CD14-positive monocyte (primary cell): ENCODE results near the gene NME7. TPM values are rescaled to one million over a fixed set of nuclear protein-coding genes. Genes with fewer than 3 reads are reported as not detected.
"Not testable (repeated sequence)": the region's sequence is repeated elsewhere in the genome, so short reads cannot be mapped to it uniquely, and the experiment has no call there.

Experiments
- DNase-seq, 3 donors: peaks; one replicate each; pipeline ENCODE4 v3.0.0-alpha.2; 2011 to 2022
- H2AFZ ChIP-seq: 2 replicates; pipeline ENCODE4 v1.6.0; 2012; ENCODE audit warnings: mild to moderate bottlenecking, low read depth, low read length, inconsistent platforms; ENCODE audit not compliant: insufficient read depth, poor library complexity, severe bottlenecking
- H3K27ac ChIP-seq, 2 donors: 1 replicate in 1 of 2; 2 replicates in 1 of 2; pipeline ENCODE4 v1.5.1; 2012 to 2013; ENCODE audit warnings: low read length in 2 of 2, control low read depth in 1 of 2, inconsistent platforms in 1 of 2, low read depth in 1 of 2, mild to moderate bottlenecking in 1 of 2
- H3K27me3 ChIP-seq, 2 donors: one replicate each; pipeline versions ENCODE4 v1.6.0 to v1.6.1; 2011 to 2013; ENCODE audit warnings: low read length in 2 of 2; ENCODE audit not compliant: control insufficient read depth in 2 of 2, insufficient read depth in 2 of 2
- H3K36me3 ChIP-seq, 2 donors: replicated peaks in 1 of 2; 1 replicate in 1 of 2; 2 replicates in 1 of 2; pipeline versions ENCODE4 v1.5.1 to v1.6.1; 2012 to 2013; ENCODE audit warnings: low read length in 2 of 2, control low read depth in 1 of 2, inconsistent platforms in 1 of 2, mild to moderate bottlenecking in 1 of 2; ENCODE audit not compliant: insufficient read depth in 2 of 2, control insufficient read depth in 1 of 2
- H3K4me1 ChIP-seq, 2 donors: 1 replicate in 1 of 2; 2 replicates in 1 of 2; pipeline versions ENCODE4 v1.5.1 to v1.6.1; 2012 to 2013; ENCODE audit warnings: low read length in 2 of 2, control low read depth in 1 of 2, inconsistent platforms in 1 of 2, mild to moderate bottlenecking in 1 of 2, moderate library complexity in 1 of 2; ENCODE audit not compliant: insufficient read depth in 2 of 2, control insufficient read depth in 1 of 2
- H3K4me2 ChIP-seq: replicated peaks from 2 replicates; pipeline ENCODE3; 2012; ENCODE audit warnings: low read length, moderate library complexity, mild to moderate bottlenecking; ENCODE audit not compliant: poor library complexity, severe bottlenecking; ENCODE audit errors: extremely low read depth
- H3K4me3 ChIP-seq, 3 experiments: fragments of 200-600 bp in 1 of 3; sonication (generic) in 1 of 3; replicated peaks in 1 of 3; 1 replicate in 2 of 3; 2 replicates in 1 of 3; pipeline ENCODE4 v1.5.1; 2011 to 2013; ENCODE audit warnings: low read length in 3 of 3, mild to moderate bottlenecking in 3 of 3, control low read depth in 2 of 3, low read depth in 2 of 3, inconsistent platforms in 1 of 3, moderate library complexity in 1 of 3
- H3K79me2 ChIP-seq: 2 replicates; pipeline ENCODE4 v1.6.0; 2012; ENCODE audit warnings: mild to moderate bottlenecking, control low read depth, inconsistent platforms, low read length, moderate library complexity; ENCODE audit not compliant: insufficient read depth
- H3K9ac ChIP-seq: 2 replicates; pipeline ENCODE4 v1.6.0; 2017; ENCODE audit warnings: low read length, mild to moderate bottlenecking; ENCODE audit not compliant: insufficient read depth, poor library complexity, severe bottlenecking
- H3K9me3 ChIP-seq, 2 donors: replicated peaks in 1 of 2; 1 replicate in 1 of 2; 2 replicates in 1 of 2; pipeline versions ENCODE4 v1.5.1 to v1.6.1; 2012 to 2013; ENCODE audit warnings: low read length in 2 of 2, control low read depth in 1 of 2; ENCODE audit not compliant: control insufficient read depth in 1 of 2, insufficient read depth in 1 of 2
- H4K20me1 ChIP-seq: 2 replicates; pipeline ENCODE4 v1.6.0; 2012; ENCODE audit warnings: mild to moderate bottlenecking, low read length, control low read depth, moderate library complexity; ENCODE audit not compliant: insufficient read depth
- H3K27ac Mint-ChIP-seq, 7 donors: one replicate each; pipeline ENCODE4 v1.8.0; 2020; ENCODE audit warnings: mild to moderate bottlenecking in 7 of 7, mixed read lengths in 7 of 7, moderate library complexity in 6 of 7, inconsistent platforms in 2 of 7
- H3K27me3 Mint-ChIP-seq, 3 donors: one replicate each; pipeline ENCODE4 v1.8.0; 2021 to 2022; ENCODE audit warnings: low read depth in 3 of 3, mild to moderate bottlenecking in 3 of 3, mixed read lengths in 3 of 3, moderate library complexity in 3 of 3, inconsistent platforms in 1 of 3
- H3K36me3 Mint-ChIP-seq, 2 donors: one replicate each; pipeline ENCODE4 v1.8.0; 2020; ENCODE audit warnings: mixed read lengths in 2 of 2, inconsistent platforms in 1 of 2, mild to moderate bottlenecking in 1 of 2
- H3K4me1 Mint-ChIP-seq: one replicate; pipeline ENCODE4 v1.8.0; 2020; ENCODE audit warnings: mild to moderate bottlenecking, mixed read lengths
- H3K4me3 Mint-ChIP-seq, 2 donors: one replicate each; pipeline ENCODE4 v1.8.0; 2020; ENCODE audit warnings: mild to moderate bottlenecking in 2 of 2, mixed read lengths in 2 of 2, moderate library complexity in 1 of 2
- H3K9me3 Mint-ChIP-seq, 7 donors: one replicate each; pipeline ENCODE4 v1.8.0; 2020 to 2022; ENCODE audit warnings: mixed read lengths in 7 of 7, mild to moderate bottlenecking in 6 of 7, moderate library complexity in 6 of 7, inconsistent platforms in 2 of 7
- CTCF ChIP-seq: fragments of 200-600 bp; IDR thresholded peaks from one replicate; pipeline ENCODE4 v1.8.0; 2022; ENCODE audit warnings: antibody characterized with exemption, mild to moderate bottlenecking
- WGBS: methylation state at CpG from one replicate; pipeline ENCODE4 v1.1.5; 2013; ENCODE audit warnings: missing lambda C conversion rate; ENCODE audit not compliant: insufficient coverage; 5-methylcytosine and 5-hydroxymethylcytosine counted together
- intact Hi-C, 2 donors: fragments of 100-400 bp; cut with micrococcal nuclease; formaldehyde crosslinking; loops; one replicate each; pipeline versions ENCODE4 v1.15.0 to v1.15.1; 2023
- polyA plus RNA-seq, 3 donors: library from polyadenylated mRNA; depleted of rRNA in 1 of 3; unstranded in 2 of 3; stranded (reverse) in 1 of 3; fragments of 300-500 nt in 2 of 3; fragments of >200 nt in 1 of 3; fragmentation: Illumina TruSeq in 2 of 3; gene quantifications; 1 replicate in 2 of 3; 2 replicates in 1 of 3; pipeline ENCODE4 v1.2.3, GENCODE V29; 2012 to 2021

The NME7 gene
- polyA plus RNA-seq, 3 donors, result 3.5 to 8.0 (median 6.0) TPM

GRCh38 chr1:169346036-169346589 is 21.5 kb downstream of the NME7 start:
- WGBS, result 100% methylated on average over 3 of the region's 3 CpGs

GRCh38 chr1:169345511-169345910 is 22.1 kb downstream of the NME7 start:
- no peak overlapping the region for H3K4me3 ChIP-seq
- no peak overlapping the region for H2AFZ ChIP-seq
- TF ChIP-seq CTCF, result no peak
- no peaks in the 10 kb centered on the region for H3K36me3 ChIP-seq
- no peak for DNase-seq
- no peak overlapping the region for H3K4me2 ChIP-seq
- peaks cover 0 to 4% of the 10 kb centered on the region in 2 donors for H3K9me3 ChIP-seq
- no peak overlapping the region for H3K9ac ChIP-seq
- H3K27ac Mint-ChIP-seq, result no peak overlapping the region
- no peaks in the 10 kb centered on the region for H3K79me2 ChIP-seq
- no peaks in the 10 kb centered on the region for H4K20me1 ChIP-seq
- peaks cover 2% of the 10 kb centered on the region for H3K4me1 Mint-ChIP-seq
- WGBS, result 100% methylated on average over 1 of the region's 1 CpG
- H3K36me3 Mint-ChIP-seq, result no peaks in the 10 kb centered on the region
- H3K27me3 ChIP-seq, result no peaks in the 10 kb centered on the region
- no peaks in the 10 kb centered on the region for H3K27me3 Mint-ChIP-seq
- intact Hi-C loops, result loop anchor here (5.0 to 10.0 kb wide), 4 partner anchors 743 to 1003 kb away; no protein-coding TSS in a partner anchor
- no peak overlapping the region for H3K27ac ChIP-seq
- no peak overlapping the region for H3K4me3 Mint-ChIP-seq
- H3K9me3 Mint-ChIP-seq, result peaks cover 0 to 10% (median 3%) of the 10 kb centered on the region in 7 donors
- H3K4me1 ChIP-seq, result no peaks in the 10 kb centered on the region

More at GRCh38 chr1:169346036-169346589, 21.5 kb downstream of the NME7 start:
- Histone ChIP-seq H3K79me2 (no peaks in the 10 kb centered on the region), H2AFZ (no peak overlapping the region), H3K9me3 (peaks cover 0 to 2% of the 10 kb centered on the region in 2 donors), H3K27me3 (no peaks in the 10 kb centered on the region), H3K4me1 (no peaks in the 10 kb centered on the region), H3K4me3 (no peak overlapping the region), H3K27ac (no peak overlapping the region), H3K4me2 (no peak overlapping the region), H3K36me3 (no peaks in the 10 kb centered on the region), H4K20me1 (no peaks in the 10 kb centered on the region), H3K9ac (no peak overlapping the region)
- TF ChIP-seq CTCF, result no peak
- peaks cover 0 to 7% (median under 1%) of the 10 kb centered on the region in 7 donors for H3K9me3 Mint-ChIP-seq
- intact Hi-C loops, result loop anchor here (5.0 to 10.0 kb wide), 4 partner anchors 744 to 1004 kb away; no protein-coding TSS in a partner anchor
- DNase-seq, result no peak
- no peak overlapping the region for H3K27ac Mint-ChIP-seq
- no peaks in the 10 kb centered on the region for H3K36me3 Mint-ChIP-seq
- H3K27me3 Mint-ChIP-seq, result no peaks in the 10 kb centered on the region
- H3K4me1 Mint-ChIP-seq, result peaks cover 2% of the 10 kb centered on the region
- H3K4me3 Mint-ChIP-seq, result no peak overlapping the region

- not testable (repeated sequence) for H3K4me3 ChIP-seq, H3K4me1 Mint-ChIP-seq, H3K27ac Mint-ChIP-seq, H3K4me2 ChIP-seq, H3K36me3 Mint-ChIP-seq, H3K4me1 ChIP-seq, H3K36me3 ChIP-seq, H3K9me3 ChIP-seq, H4K20me1 ChIP-seq, H3K79me2 ChIP-seq, DNase-seq, H2AFZ ChIP-seq, H3K27me3 ChIP-seq, H3K27me3 Mint-ChIP-seq, H3K27ac ChIP-seq, H3K9ac ChIP-seq, H3K4me3 Mint-ChIP-seq
- peaks cover 1 to 15% (median 10%) of the 10 kb centered on the region in 7 donors for H3K9me3 Mint-ChIP-seq
- WGBS, result no CpG with 5 or more reads among the region's 3 CpGs
- intact Hi-C loops, result loop anchor here in 1 of 2 donors (10.0 kb wide), 1 partner anchor 897 kb away; no protein-coding TSS in a partner anchor
These were observed 25.5 kb downstream of the NME7 start for GRCh38 chr1:169342096-169342495.
